ENCODE data around the gene CBFA2T3.

The CBFA2T3 gene

GRCh38 chr16:88888461-88889387 is 88.3 kb downstream of the CBFA2T3 start:
- Histone ChIP-seq H3K9me3 (ENCODE audit: low read depth, low read length) (no peaks in the 10 kb centered on the region), H3K27ac (no peak overlapping the region), H3K9ac (ENCODE audit: insufficient read length) (no peak overlapping the region), H3K36me3 (ENCODE audit: insufficient read depth, low read length) (no peaks in the 10 kb centered on the region), H3K4me3 (no peak overlapping the region)
- no peak for DNase-seq (ENCODE audit: low read depth, low spot score)
- TF ChIP-seq POLR2AphosphoS5 (IDR thresholded peaks at IDR 0.05; ENCODE audit: borderline replicate concordance, low read depth, low read length) (no peak), EZH2 (IDR thresholded peaks at IDR 0.05) (no peak)

GRCh38 chr16:88888057-88888456 is 89.0 kb downstream of the CBFA2T3 start:
- Histone ChIP-seq H3K4me3 (no peak overlapping the region), H3K36me3 (ENCODE audit: insufficient read depth, low read length) (no peaks in the 10 kb centered on the region), H3K9ac (ENCODE audit: insufficient read length) (no peak overlapping the region), H3K9me3 (ENCODE audit: low read depth, low read length) (no peaks in the 10 kb centered on the region), H3K27ac (no peak overlapping the region)
- DNase-seq (ENCODE audit: low read depth, low spot score) = no peak
- no peak for TF ChIP-seq EZH2 (IDR thresholded peaks at IDR 0.05)
- no peak for TF ChIP-seq POLR2AphosphoS5 (IDR thresholded peaks at IDR 0.05; ENCODE audit: borderline replicate concordance, low read depth, low read length)
- no peak for TF ChIP-seq FOXP2 (optimal IDR thresholded peaks at IDR 0.05; ENCODE audit: control extremely low read depth, extremely low read length, insufficient read depth)

- Histone ChIP-seq H3K9ac (ENCODE audit: insufficient read length) (no peak overlapping the region), H3K27ac (no peak overlapping the region), H3K4me3 (no peak overlapping the region), H3K9me3 (ENCODE audit: low read depth, low read length) (no peaks in the 10 kb centered on the region), H3K36me3 (ENCODE audit: insufficient read depth, low read length) (no peaks in the 10 kb centered on the region)
- TF ChIP-seq POLR2AphosphoS5 (IDR thresholded peaks at IDR 0.05; ENCODE audit: borderline replicate concordance, low read depth, low read length) (no peak), FOXP2 (optimal IDR thresholded peaks at IDR 0.05; ENCODE audit: control extremely low read depth, extremely low read length, insufficient read depth) (no peak)
- DNase-seq (ENCODE audit: low read depth, low spot score) = no peak
Measured at GRCh38 chr16:88886845-88887521, 90.0 kb downstream of the CBFA2T3 start.

- Histone ChIP-seq H3K36me3 (ENCODE audit: insufficient read depth, low read length) (no peaks in the 10 kb centered on the region), H3K9me3 (ENCODE audit: low read depth, low read length) (no peaks in the 10 kb centered on the region), H3K4me3 (no peak overlapping the region), H3K9ac (ENCODE audit: insufficient read length) (no peak overlapping the region), H3K27ac (no peak overlapping the region)
- DNase-seq (ENCODE audit: low read depth, low spot score) = no peak
- TF ChIP-seq FOXP2 (optimal IDR thresholded peaks at IDR 0.05; ENCODE audit: control extremely low read depth, extremely low read length, insufficient read depth) = no peak
Measured at GRCh38 chr16:88886420-88886844, 90.6 kb downstream of the CBFA2T3 start.

- TF ChIP-seq FOXP2 (optimal IDR thresholded peaks at IDR 0.05; ENCODE audit: control extremely low read depth, extremely low read length, insufficient read depth) (no peak), POLR2AphosphoS5 (IDR thresholded peaks at IDR 0.05; ENCODE audit: borderline replicate concordance, low read depth, low read length) (no peak), EZH2 (IDR thresholded peaks at IDR 0.05) (no peak)
- no peaks in the 10 kb centered on the region for H3K36me3 ChIP-seq (ENCODE audit: insufficient read depth, low read length)
- DNase-seq (ENCODE audit: low read depth, low spot score) = no peak
- no peak overlapping the region for H3K27ac ChIP-seq
- no peaks in the 10 kb centered on the region for H3K9me3 ChIP-seq (ENCODE audit: low read depth, low read length)
- H3K4me3 ChIP-seq = no peak overlapping the region
- no peak overlapping the region for H3K9ac ChIP-seq (ENCODE audit: insufficient read length)
Measured at GRCh38 chr16:88885693-88886280, 91.2 kb downstream of the CBFA2T3 start.

GRCh38 chr16:88884569-88885271 is 92.3 kb downstream of the CBFA2T3 start:
- H3K9ac ChIP-seq (ENCODE audit: insufficient read length) = no peak overlapping the region
- no peaks in the 10 kb centered on the region for H3K9me3 ChIP-seq (ENCODE audit: low read depth, low read length)
- no peak overlapping the region for H3K27ac ChIP-seq
- H3K36me3 ChIP-seq (ENCODE audit: insufficient read depth, low read length) = no peaks in the 10 kb centered on the region
- H3K4me3 ChIP-seq = no peak overlapping the region
- no peak for TF ChIP-seq FOXP2 (optimal IDR thresholded peaks at IDR 0.05; ENCODE audit: control extremely low read depth, extremely low read length, insufficient read depth)
- no peak for TF ChIP-seq POLR2AphosphoS5 (IDR thresholded peaks at IDR 0.05; ENCODE audit: borderline replicate concordance, low read depth, low read length)
- TF ChIP-seq EZH2 (IDR thresholded peaks at IDR 0.05) = no peak
- DNase-seq (ENCODE audit: low read depth, low spot score) = no peak

GRCh38 chr16:88883946-88884345 is 93.1 kb downstream of the CBFA2T3 start:
- Histone ChIP-seq H3K9ac (ENCODE audit: insufficient read length) (no peak overlapping the region), H3K9me3 (ENCODE audit: low read depth, low read length) (no peaks in the 10 kb centered on the region), H3K27ac (no peak overlapping the region), H3K36me3 (ENCODE audit: insufficient read depth, low read length) (no peaks in the 10 kb centered on the region), H3K4me3 (no peak overlapping the region)
- no peak for DNase-seq (ENCODE audit: low read depth, low spot score)
- TF ChIP-seq POLR2AphosphoS5 (IDR thresholded peaks at IDR 0.05; ENCODE audit: borderline replicate concordance, low read depth, low read length) = no peak
- TF ChIP-seq EZH2 (IDR thresholded peaks at IDR 0.05) = no peak
- no peak for TF ChIP-seq FOXP2 (optimal IDR thresholded peaks at IDR 0.05; ENCODE audit: control extremely low read depth, extremely low read length, insufficient read depth)
